ENCODE data around the gene LYAR.

DNA sequence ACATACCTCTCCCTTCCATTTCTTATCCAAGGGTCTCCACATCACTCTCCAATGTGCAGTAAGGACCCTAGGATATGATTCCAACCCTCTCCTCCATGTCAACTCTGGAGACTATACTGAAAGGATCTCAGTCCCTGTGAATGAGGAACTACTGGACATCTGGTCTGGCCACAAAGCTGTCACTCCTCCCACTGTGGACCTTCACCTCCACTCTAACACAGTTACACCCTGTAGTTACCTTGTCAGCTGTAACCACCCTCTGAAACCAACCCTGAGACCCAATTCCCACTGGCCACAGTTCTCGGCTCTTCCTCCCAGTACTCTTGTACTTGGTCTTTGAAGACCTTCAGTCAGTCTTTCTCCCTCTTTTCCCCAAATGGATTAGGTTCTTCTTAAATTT is 44.8 kb downstream of the LYAR start:
- TF ChIP-seq, protein P1, sequence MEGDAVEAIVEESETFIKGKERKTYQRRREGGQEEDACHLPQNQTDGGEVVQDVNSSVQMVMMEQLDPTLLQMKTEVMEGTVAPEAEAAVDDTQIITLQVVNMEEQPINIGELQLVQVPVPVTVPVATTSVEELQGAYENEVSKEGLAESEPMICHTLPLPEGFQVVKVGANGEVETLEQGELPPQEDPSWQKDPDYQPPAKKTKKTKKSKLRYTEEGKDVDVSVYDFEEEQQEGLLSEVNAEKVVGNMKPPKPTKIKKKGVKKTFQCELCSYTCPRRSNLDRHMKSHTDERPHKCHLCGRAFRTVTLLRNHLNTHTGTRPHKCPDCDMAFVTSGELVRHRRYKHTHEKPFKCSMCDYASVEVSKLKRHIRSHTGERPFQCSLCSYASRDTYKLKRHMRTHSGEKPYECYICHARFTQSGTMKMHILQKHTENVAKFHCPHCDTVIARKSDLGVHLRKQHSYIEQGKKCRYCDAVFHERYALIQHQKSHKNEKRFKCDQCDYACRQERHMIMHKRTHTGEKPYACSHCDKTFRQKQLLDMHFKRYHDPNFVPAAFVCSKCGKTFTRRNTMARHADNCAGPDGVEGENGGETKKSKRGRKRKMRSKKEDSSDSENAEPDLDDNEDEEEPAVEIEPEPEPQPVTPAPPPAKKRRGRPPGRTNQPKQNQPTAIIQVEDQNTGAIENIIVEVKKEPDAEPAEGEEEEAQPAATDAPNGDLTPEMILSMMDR (conservative IDR thresholded peaks at IDR 0.05; ENCODE audit: low read depth, low read length): no peak
- TF ChIP-seq EZH2 (IDR thresholded peaks at IDR 0.05; ENCODE audit: low read length, unreplicated experiment): no peak
